ENCODE data around the gene RAC2.

Gene RAC2

GRCh38 chr22:37186228-37186996 is 57.7 kb downstream of the RAC2 start:
- FAIRE-seq, result no peak

GRCh38 chr22:37185646-37186227 is 58.3 kb downstream of the RAC2 start:
- no peak for FAIRE-seq

GRCh38 chr22:37184816-37185541 is 59.1 kb downstream of the RAC2 start:
- FAIRE-seq, result no peak

- FAIRE-seq, result no peak
These were observed 59.7 kb downstream of the RAC2 start for GRCh38 chr22:37184380-37184755.

GRCh38 chr22:37183432-37184379 is 60.4 kb downstream of the RAC2 start:
- FAIRE-seq, result no peak

- no peak for FAIRE-seq
These were observed 61.2 kb downstream of the RAC2 start for GRCh38 chr22:37182949-37183245.

GRCh38 chr22:37182101-37182948 is 61.7 kb downstream of the RAC2 start:
- FAIRE-seq, result no peak

GRCh38 chr22:37181681-37182080 is 62.4 kb downstream of the RAC2 start:
- no peak for FAIRE-seq

- no peak for FAIRE-seq
These were observed 63.4 kb downstream of the RAC2 start for GRCh38 chr22:37180531-37181231.

- no peak for FAIRE-seq
These were observed 64.2 kb downstream of the RAC2 start for GRCh38 chr22:37179622-37180420.

- no peak for FAIRE-seq
These were observed 65.0 kb downstream of the RAC2 start for GRCh38 chr22:37179126-37179470.

GRCh38 chr22:37178350-37179125 is 65.5 kb downstream of the RAC2 start:
- no peak for FAIRE-seq

GRCh38 chr22:37177755-37178154 is 66.3 kb downstream of the RAC2 start:
- FAIRE-seq, result no peak

GRCh38 chr22:37177221-37177620 is 66.8 kb downstream of the RAC2 start:
- no peak for FAIRE-seq

- no peak for FAIRE-seq
These were observed 67.5 kb downstream of the RAC2 start for GRCh38 chr22:37176464-37177061.

GRCh38 chr22:37175414-37176281 is 68.4 kb downstream of the RAC2 start:
- no peak for FAIRE-seq

Measured in colon (tissue), 2 donors.